ENCODE data around the gene DSP. TPM values are rescaled to one million over a fixed set of nuclear protein-coding genes. Genes with fewer than 3 reads are reported as not detected.

Gene DSP
- total RNA-seq, 2 donors from 2014 or later, result 121 to 229 TPM

GRCh38 chr6:7546896-7547295, 5.4 kb downstream of the DSP start:
- Histone ChIP-seq H3K36me3 (no peaks in the 10 kb centered on the region), H3K9me3 (no peaks in the 10 kb centered on the region), H3K4me3 (no peak overlapping the region), H3K27ac (peak overlapping the region in 1 of 2 donors; percentile 98), H3K27me3 (no peaks in the 10 kb centered on the region), H3K4me1 (peaks cover 0 to 5% of the 10 kb centered on the region in 2 donors)
- no peak for DNase-seq (ENCODE audit: low spot score)
- TF ChIP-seq CTCF (IDR thresholded peaks at IDR 0.05), result no peak

- Histone ChIP-seq H3K27me3 (no peaks in the 10 kb centered on the region), H3K4me1 (peaks cover 0 to 1% of the 10 kb centered on the region in 2 donors), H3K9me3 (no peaks in the 10 kb centered on the region), H3K4me3 (no peak overlapping the region), H3K36me3 (no peaks in the 10 kb centered on the region), H3K27ac (peak overlapping the region in 1 of 2 donors; percentile 98)
- TF ChIP-seq CTCF (IDR thresholded peaks at IDR 0.05), result no peak
- DNase-seq (ENCODE audit: low spot score), result no peak
These were observed 5.8 kb downstream of the DSP start for GRCh38 chr6:7547315-7547714.

- H3K27ac ChIP-seq, result no peak overlapping the region
- no peak for DNase-seq (ENCODE audit: low spot score)
- H3K4me1 ChIP-seq, result peaks cover 0 to 13% of the 10 kb centered on the region in 2 donors
- H3K27me3 ChIP-seq, result no peaks in the 10 kb centered on the region
- H3K36me3 ChIP-seq, result no peaks in the 10 kb centered on the region
- H3K9me3 ChIP-seq, result no peaks in the 10 kb centered on the region
- H3K4me3 ChIP-seq, result no peak overlapping the region
- TF ChIP-seq CTCF (IDR thresholded peaks at IDR 0.05), result no peak
These were observed 8.9 kb downstream of the DSP start for GRCh38 chr6:7550433-7550801.

- no peak for DNase-seq (ENCODE audit: low spot score)
- H3K4me1 ChIP-seq, result peaks cover 0 to 13% of the 10 kb centered on the region in 2 donors
- peak overlapping the region; percentile 19 to 48 for H3K27ac ChIP-seq
- H3K4me3 ChIP-seq, result no peak overlapping the region
- no peak for TF ChIP-seq CTCF (IDR thresholded peaks at IDR 0.05)
- peaks cover 8% of the 10 kb centered on the region for H3K36me3 ChIP-seq
- no peaks in the 10 kb centered on the region for H3K27me3 ChIP-seq
- no peaks in the 10 kb centered on the region for H3K9me3 ChIP-seq
These were observed 13.2 kb downstream of the DSP start for GRCh38 chr6:7554533-7555275.

- H3K36me3 ChIP-seq, result peaks cover 8% of the 10 kb centered on the region
- H3K4me3 ChIP-seq, result no peak overlapping the region
- H3K27ac ChIP-seq, result peak overlapping the region in 1 of 2 donors; percentile 33
- peaks cover 0 to 13% of the 10 kb centered on the region in 2 donors for H3K4me1 ChIP-seq
- no peak for DNase-seq (ENCODE audit: low spot score)
- H3K27me3 ChIP-seq, result no peaks in the 10 kb centered on the region
- no peak for TF ChIP-seq CTCF (IDR thresholded peaks at IDR 0.05)
- H3K9me3 ChIP-seq, result no peaks in the 10 kb centered on the region
These were observed 14.2 kb downstream of the DSP start for GRCh38 chr6:7555671-7556070.

All from right atrium auricular region (tissue), 2 donors.